Erythroblast (primary cell): ENCODE data around the gene NOPCHAP1.

ENCODE experiments used
- GATA1 ChIP-seq: IDR thresholded peaks from 2 replicates; pipeline ENCODE4 v1.6.1; 2011; ENCODE audit warnings: low read depth, mild to moderate bottlenecking, control low read depth, low read length, moderate library complexity
- POLR2A ChIP-seq: IDR thresholded peaks from 2 replicates; pipeline ENCODE4 v1.6.1; 2011; ENCODE audit warnings: mild to moderate bottlenecking, low read length

- no peak for TF ChIP-seq POLR2A
- no peak for TF ChIP-seq GATA1
Measured at GRCh38 chr12:105025890-105026289, 39.8 kb downstream of the NOPCHAP1 start.
